ENCODE data around the gene HAUS3. TPM values are rescaled to one million over a fixed set of nuclear protein-coding genes. Genes with fewer than 3 reads are reported as not detected.
"Not testable (repeated sequence)": the region's sequence is repeated elsewhere in the genome, so short reads cannot be mapped to it uniquely, and the experiment has no call there.

Gene HAUS3
- polyA plus RNA-seq, 3 donors, result 4.6 to 5.8 (median 5.7) TPM

GRCh38 chr4:2277956-2278355 lies 36.0 kb upstream of the HAUS3 start:
- no peak overlapping the region for H3K27ac ChIP-seq (ENCODE audit: low read depth, low read length)
- WGBS, 3 donors, result 93 to 97% (median 96%) methylated on average over 9 of the region's 9 CpGs

GRCh38 chr4:2276581-2277325 lies 34.8 kb upstream of the HAUS3 start:
- no peak overlapping the region for H3K27ac ChIP-seq (ENCODE audit: low read depth, low read length)
- 94 to 96% (median 95%) methylated on average over 30 of the region's 30 CpGs for WGBS, 3 donors

GRCh38 chr4:2275546-2276251 lies 33.8 kb upstream of the HAUS3 start:
- H3K27ac ChIP-seq (ENCODE audit: low read depth, low read length), result no peak overlapping the region
- 94 to 95% (median 94%) methylated on average over 44 of the region's 44 CpGs for WGBS, 3 donors

GRCh38 chr4:2275044-2275397 lies 33.1 kb upstream of the HAUS3 start:
- H3K27ac ChIP-seq (ENCODE audit: low read depth, low read length), result not testable (repeated sequence)
- WGBS, 3 donors, result 94 to 95% (median 95%) methylated on average over 7 to 10 of the region's 10 CpGs

GRCh38 chr4:2274320-2275043 lies 32.6 kb upstream of the HAUS3 start:
- H3K27ac ChIP-seq (ENCODE audit: low read depth, low read length), result no peak overlapping the region
- WGBS, 3 donors, result 90 to 92% (median 90%) methylated on average over 21 of the region's 21 CpGs

- 81 to 86% (median 84%) methylated on average over 23 to 24 of the region's 24 CpGs for WGBS, 3 donors
- H3K27ac ChIP-seq (ENCODE audit: low read depth, low read length), result no peak overlapping the region
Observed at GRCh38 chr4:2273657-2274319, 31.9 kb upstream of the HAUS3 start.

- H3K27ac ChIP-seq (ENCODE audit: low read depth, low read length), result no peak overlapping the region
- 67 to 79% (median 70%) methylated on average over 15 of the region's 15 CpGs for WGBS, 3 donors
Observed at GRCh38 chr4:2273221-2273620, 31.3 kb upstream of the HAUS3 start.

- H3K27ac ChIP-seq (ENCODE audit: low read depth, low read length), result no peak overlapping the region
- 79 to 91% (median 80%) methylated on average over 6 of the region's 6 CpGs for WGBS, 3 donors
Observed at GRCh38 chr4:2272828-2273120, 30.9 kb upstream of the HAUS3 start.

GRCh38 chr4:2272026-2272827 lies 30.3 kb upstream of the HAUS3 start:
- H3K27ac ChIP-seq (ENCODE audit: low read depth, low read length), result no peak overlapping the region
- 91 to 95% (median 93%) methylated on average over 25 of the region's 25 CpGs for WGBS, 3 donors

- 82 to 92% (median 88%) methylated on average over 26 to 27 of the region's 27 CpGs for WGBS, 3 donors
- H3K27ac ChIP-seq (ENCODE audit: low read depth, low read length), result no peak overlapping the region
Observed at GRCh38 chr4:2271279-2272025, 29.5 kb upstream of the HAUS3 start.

- 91 to 92% (median 92%) methylated on average over 32 to 34 of the region's 34 CpGs for WGBS, 3 donors
Observed at GRCh38 chr4:2270341-2271165, 28.6 kb upstream of the HAUS3 start.

GRCh38 chr4:2269618-2270163 lies 27.8 kb upstream of the HAUS3 start:
- H3K27ac ChIP-seq (ENCODE audit: low read depth, low read length), result no peak overlapping the region
- WGBS, 3 donors, result 77 to 91% (median 82%) methylated on average over 12 of the region's 12 CpGs

More at GRCh38 chr4:2270341-2271165, 28.6 kb upstream of the HAUS3 start:
- H3K27ac ChIP-seq (ENCODE audit: low read depth, low read length), result no peak overlapping the region

- 74 to 83% (median 79%) methylated on average over 6 of the region's 6 CpGs for WGBS, 3 donors
- no peak overlapping the region for H3K27ac ChIP-seq (ENCODE audit: low read depth, low read length)
Observed at GRCh38 chr4:2269206-2269531, 27.2 kb upstream of the HAUS3 start.

- 80 to 85% (median 84%) methylated on average over 22 of the region's 22 CpGs for WGBS, 3 donors
- no peak overlapping the region for H3K27ac ChIP-seq (ENCODE audit: low read depth, low read length)
Observed at GRCh38 chr4:2268357-2269205, 26.7 kb upstream of the HAUS3 start.

- WGBS, 3 donors, result 86 to 89% (median 86%) methylated on average over 11 to 12 of the region's 12 CpGs
Observed at GRCh38 chr4:2267841-2268240, 25.9 kb upstream of the HAUS3 start.

GRCh38 chr4:2267320-2267811 lies 25.4 kb upstream of the HAUS3 start:
- H3K27ac ChIP-seq (ENCODE audit: low read depth, low read length), result no peak overlapping the region
- 86 to 92% (median 86%) methylated on average over 14 to 18 of the region's 18 CpGs for WGBS, 3 donors

More at GRCh38 chr4:2267841-2268240, 25.9 kb upstream of the HAUS3 start:
- no peak overlapping the region for H3K27ac ChIP-seq (ENCODE audit: low read depth, low read length)
